Eye (tissue), 1 donor: ENCODE data around the gene RNF130.
A peak's percentile ranks its signal among the peaks of the same experiment; 100 is the strongest.

Experiments used
- DNase-seq: peaks from one replicate; pipeline ENCODE4 v3.0.0-alpha.2; 2015

The RNF130 gene

GRCh38 chr5:179912951-179913350, 158.6 kb downstream of the RNF130 start:
- no peak for DNase-seq

DNA sequence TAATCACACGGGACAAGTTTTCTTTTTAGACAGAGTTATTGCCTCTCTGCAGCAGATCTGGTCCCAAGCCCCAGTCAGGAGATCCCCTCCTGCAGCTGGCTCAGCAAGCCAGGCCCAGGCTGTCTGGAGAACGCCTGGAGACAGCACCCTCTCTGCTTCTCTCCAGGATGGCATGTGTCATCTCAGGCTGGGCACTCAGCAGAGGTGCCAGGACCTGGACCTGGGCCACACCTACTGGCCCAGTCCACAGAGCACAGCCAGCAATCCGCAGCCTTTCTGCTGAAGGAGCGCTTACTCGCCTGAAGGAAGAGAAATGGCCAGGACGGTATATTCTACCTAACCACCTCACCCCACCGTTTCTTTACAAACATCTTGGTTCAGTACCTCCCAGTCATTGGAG, 159.2 kb downstream of the RNF130 start:
- DNase-seq, result no peak

DNA sequence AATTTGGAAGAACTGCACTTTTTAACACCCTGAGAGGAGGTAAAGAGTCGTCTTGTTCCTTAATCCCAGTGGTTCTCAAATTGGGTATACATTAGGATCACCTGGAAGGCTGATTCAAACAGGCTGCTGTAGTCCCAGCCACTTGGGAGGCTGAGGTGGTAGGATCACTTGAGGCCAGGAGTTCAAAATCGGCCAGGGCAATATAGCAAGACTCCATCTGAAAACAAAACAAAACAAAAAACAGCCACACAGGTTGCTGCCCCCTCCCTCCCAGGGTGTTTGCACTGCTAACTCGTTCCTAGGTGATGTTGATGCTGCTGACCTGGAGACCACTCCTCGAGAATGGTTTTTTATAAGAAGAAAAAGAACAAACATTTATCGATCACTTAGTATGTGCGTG, 162.3 kb downstream of the RNF130 start:
- no peak for DNase-seq

DNA sequence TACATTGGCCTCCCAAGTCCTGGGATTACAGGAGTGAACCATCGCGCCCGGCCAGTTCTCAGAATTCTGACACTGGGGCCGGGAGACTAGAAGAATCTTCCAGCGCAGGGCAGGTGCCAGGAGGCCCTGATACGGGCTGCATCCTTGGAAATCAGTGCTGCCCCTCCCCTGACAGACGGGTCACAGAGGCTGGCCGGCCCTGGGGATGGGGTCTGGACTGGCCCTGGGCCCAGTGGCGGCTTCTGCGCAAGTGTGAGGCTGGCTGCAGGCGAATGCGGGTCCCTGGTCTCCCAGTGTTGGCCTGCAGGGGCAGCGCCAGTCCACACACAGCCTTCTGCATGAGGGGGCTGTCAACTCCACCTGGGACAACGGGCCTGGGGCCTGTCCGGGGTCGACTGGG, 163.0 kb downstream of the RNF130 start:
- peak; percentile 23 for DNase-seq

- DNase-seq, result peak; percentile 89
These were observed 163.8 kb downstream of the RNF130 start, which contains the start of gene TBC1D9B for GRCh38 chr5:179907556-179908324. TBC1D9B (minus strand) TSS chr5:179907897; CDS start chr5:179907821, 76 bp downstream.

DNA sequence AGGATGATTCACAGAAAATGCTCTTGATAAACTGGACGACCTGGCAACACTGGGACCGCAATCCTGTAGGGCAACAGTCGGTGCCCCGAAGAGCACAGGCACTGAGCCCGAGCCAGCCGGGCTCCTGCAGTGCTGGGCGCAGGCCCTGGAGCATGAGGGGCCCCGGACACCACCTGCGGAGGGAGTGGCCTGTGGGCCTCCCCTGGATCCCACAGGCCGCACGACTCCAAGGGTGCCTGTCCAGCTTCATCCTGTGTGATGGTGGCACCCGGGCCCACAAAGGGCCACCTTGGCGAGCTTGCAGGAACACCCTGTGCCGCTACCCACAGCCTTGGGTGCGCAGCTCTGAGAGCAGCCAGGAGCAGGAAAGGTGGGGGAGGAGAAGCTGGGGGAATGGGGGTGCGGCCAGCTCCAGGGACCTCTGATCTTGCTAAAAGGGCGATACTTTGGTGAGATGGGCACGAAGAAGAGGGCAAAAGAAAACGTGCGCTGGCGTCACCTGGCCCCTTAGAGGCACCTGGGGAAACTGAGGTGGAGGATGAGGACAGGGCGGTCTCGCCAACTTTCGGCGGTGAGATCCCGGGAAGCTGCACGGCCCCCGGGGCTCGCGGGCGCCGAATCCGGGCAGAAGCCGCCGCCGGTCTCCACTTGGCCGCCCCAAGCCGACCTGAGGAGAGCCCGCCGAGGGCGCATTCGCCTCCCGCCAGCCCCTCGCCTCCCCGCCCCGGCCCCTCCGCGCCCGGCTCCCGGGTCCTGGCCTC, 164.6 kb downstream of the RNF130 start:
- peak; percentile 52 for DNase-seq

DNA sequence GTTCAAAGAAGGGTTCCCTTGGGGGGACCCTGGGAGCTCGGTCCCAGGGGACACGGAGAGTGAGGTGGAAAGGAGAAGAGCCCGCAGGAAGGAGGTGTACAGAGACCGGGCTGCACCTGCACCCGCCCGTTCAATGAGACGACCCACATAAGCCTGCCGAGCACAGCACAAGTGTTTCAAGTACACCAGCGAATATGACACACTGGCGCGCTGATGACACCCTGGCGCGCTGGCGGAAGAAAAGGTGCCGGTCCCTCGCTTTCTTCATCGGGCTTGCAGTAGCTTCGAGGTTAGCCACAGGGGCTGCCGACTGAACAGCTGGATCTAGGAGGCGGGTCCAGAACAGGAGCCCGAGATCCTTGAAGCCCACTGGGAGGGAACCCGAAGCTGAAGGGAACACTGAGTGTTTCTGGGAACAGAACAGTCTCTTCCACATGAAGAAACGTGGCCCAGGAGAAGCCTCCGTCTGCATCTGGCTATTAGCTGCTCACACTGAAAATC, 165.2 kb downstream of the RNF130 start:
- DNase-seq, result no peak

GRCh38 chr5:179905161-179905560, 166.4 kb downstream of the RNF130 start:
- no peak for DNase-seq
